GM12878 (cell line): ENCODE data around the gene TMEM94. TPM values are rescaled to one million over a fixed set of nuclear protein-coding genes. Genes with fewer than 3 reads are reported as not detected.
A peak's percentile ranks its signal among the peaks of the same experiment; 100 is the strongest.

ENCODE experiments used
- ATAC-seq: fragments of 200-7000 bp; cut with Tn5 transposase; 3 replicates; pipeline ENCODE4 v1.9.1; 2020; ENCODE audit warnings: mild to moderate bottlenecking, moderate library complexity
- BruUV-seq: library from RNA; stranded (reverse); fragments of 400-500 nt; replicated peaks from 2 replicates; lab custom pipeline; 2021; lab: Mats Ljungman, UMichigan
- CTCF ChIA-PET: fragments of 300-600 bp; sonication (Branson Sonifier 250); formaldehyde crosslinking; extraction: SDS; loops from one replicate; lab custom pipeline; 2021; ENCODE audit warnings: inconsistent platforms; lab: Yijun Ruan, JAX
- POLR2A ChIA-PET: fragments of 350-600 bp; formaldehyde crosslinking; extraction: SDS; loops from one replicate; lab custom pipeline; 2021; ENCODE audit warnings: inconsistent platforms; lab: Charles Lee
- RAD21 ChIA-PET: fragments of 300-600 bp; sonication (Branson Sonifier 250); formaldehyde crosslinking; loops from one replicate; lab custom pipeline; 2023; ENCODE audit warnings: antibody characterized with exemption; ENCODE audit not compliant: unreplicated experiment; lab: Charles Lee
- SMC1A ChIA-PET: fragments of 300-600 bp; sonication (Branson Sonifier 250); formaldehyde crosslinking; loops from one replicate; lab custom pipeline; 2023; ENCODE audit not compliant: unreplicated experiment, uncharacterized antibody; lab: Charles Lee
- DNase-seq: peaks from one replicate; pipeline ENCODE4 v3.0.0-alpha.2; 2011; ENCODE audit warnings: low read depth, low spot score
- FAIRE-seq: peaks from 3 replicates; lab custom pipeline; 2011; peaks lifted over from hg19 to GRCh38; lab: Jason Lieb, UNC
- H2AFZ ChIP-seq: 2 replicates; pipeline ENCODE4 v1.6.0; 2011; ENCODE audit warnings: low read depth, low read length, control low read depth; ENCODE audit not compliant: control insufficient read depth
- H3K27ac ChIP-seq: 2 replicates; pipeline ENCODE4 v1.5.1; 2011; ENCODE audit warnings: control low read depth; ENCODE audit not compliant: control insufficient read depth, insufficient read depth
- H3K27me3 ChIP-seq, 2 experiments: replicated peaks in 1 of 2; 2 replicates each; pipeline versions ENCODE4 v1.6.0 to v1.6.1; 2011; ENCODE audit warnings: low read length in 1 of 2; ENCODE audit not compliant: control insufficient read depth in 2 of 2, insufficient read depth in 2 of 2
- H3K36me3 ChIP-seq, 2 experiments: 2 replicates each; pipeline ENCODE4 v1.5.1; 2011; ENCODE audit warnings: low read length in 1 of 2; ENCODE audit not compliant: control insufficient read depth in 2 of 2, insufficient read depth in 2 of 2
- H3K4me1 ChIP-seq: 2 replicates; pipeline ENCODE4 v1.6.1; 2011; ENCODE audit warnings: mild to moderate bottlenecking, low read length, moderate library complexity, mixed read lengths; ENCODE audit not compliant: control insufficient read depth, insufficient read depth
- H3K4me2 ChIP-seq: 2 replicates; pipeline ENCODE4 v1.6.0; 2011; ENCODE audit warnings: control low read depth; ENCODE audit not compliant: control insufficient read depth, insufficient read depth
- H3K4me3 ChIP-seq: fragments of 200-600 bp; sonication (generic); 2 replicates; pipeline ENCODE4 v1.5.1; 2016
- H3K79me2 ChIP-seq: 2 replicates; pipeline ENCODE4 v1.6.0; 2011; ENCODE audit warnings: low read length; ENCODE audit not compliant: control insufficient read depth, insufficient read depth
- H3K9ac ChIP-seq: 2 replicates; pipeline ENCODE4 v1.8.0; 2011; ENCODE audit warnings: low read length, control low read depth, mixed read lengths; ENCODE audit not compliant: control insufficient read depth, insufficient read depth
- H3K9me3 ChIP-seq: replicated peaks from 3 replicates; pipeline ENCODE4 v1.5.1; 2011; ENCODE audit warnings: mild to moderate bottlenecking, low read length; ENCODE audit not compliant: control insufficient read depth, insufficient read depth
- H4K20me1 ChIP-seq: 2 replicates; pipeline ENCODE4 v1.6.0; 2011; ENCODE audit not compliant: control insufficient read depth, insufficient read depth
- CBX3 ChIP-seq: fragments of 200-600 bp; sonication (generic); IDR thresholded peaks from 2 replicates; pipeline ENCODE4 v1.6.1; 2016; ENCODE audit warnings: low read depth, borderline replicate concordance
- CBX5 ChIP-seq: sonication (generic); IDR thresholded peaks from 2 replicates; pipeline ENCODE4 v1.6.1; 2016; ENCODE audit warnings: low read depth, moderate library complexity, mild to moderate bottlenecking, inconsistent platforms
- CREM ChIP-seq: IDR thresholded peaks from 2 replicates; pipeline ENCODE4 v1.6.1; 2014; ENCODE audit warnings: antibody characterized with exemption, low read depth
- GABPA ChIP-seq: IDR thresholded peaks from 2 replicates; pipeline ENCODE4 v1.6.1; 2014; ENCODE audit warnings: antibody characterized with exemption, low read depth, mild to moderate bottlenecking, inconsistent platforms
- IKZF2 ChIP-seq, 2 experiments: fragments of 450-650 bp; IDR thresholded peaks; 2 replicates each; pipeline ENCODE4 v1.6.1; 2017; ENCODE audit warnings: mild to moderate bottlenecking in 2 of 2, moderate library complexity in 2 of 2
- MEF2A ChIP-seq: IDR thresholded peaks from 2 replicates; pipeline ENCODE4 v1.6.1; 2011; ENCODE audit warnings: low read depth, mild to moderate bottlenecking, low read length, moderate library complexity; ENCODE audit not compliant: insufficient read depth
- PML ChIP-seq: IDR thresholded peaks from 2 replicates; pipeline ENCODE4 v1.6.1; 2012; ENCODE audit warnings: low read length, inconsistent platforms
- POLR2A ChIP-seq: IDR thresholded peaks from 2 replicates; pipeline ENCODE4 v1.6.1; 2011; ENCODE audit warnings: low read depth, mild to moderate bottlenecking, low read length
- SMC3 ChIP-seq: IDR thresholded peaks from 2 replicates; pipeline ENCODE4 v1.6.1; 2011; ENCODE audit warnings: low read length, improper control_type of control experiment, borderline replicate concordance
- SPI1 ChIP-seq: IDR thresholded peaks from 2 replicates; pipeline ENCODE4 v1.6.1; 2011; ENCODE audit warnings: low read depth, mild to moderate bottlenecking, low read length, moderate library complexity, borderline replicate concordance; ENCODE audit not compliant: insufficient read depth
- STAT3 ChIP-seq: IDR thresholded peaks from 2 replicates; pipeline ENCODE4 v1.6.1; 2011; ENCODE audit warnings: low read depth, low read length, improper control_type of control experiment
- TAF1 ChIP-seq: IDR thresholded peaks from 2 replicates; pipeline ENCODE4 v1.6.1; 2011; ENCODE audit warnings: mild to moderate bottlenecking, low read depth, low read length, borderline replicate concordance
- ZNF274 ChIP-seq: IDR thresholded peaks from one replicate; pipeline ENCODE4 v1.8.0; 2011; ENCODE audit not compliant: insufficient read length, insufficient read depth
- ZNF622 ChIP-seq: fragments of 450-650 bp; IDR thresholded peaks from 2 replicates; pipeline ENCODE4 v1.6.1; 2017; ENCODE audit warnings: mild to moderate bottlenecking, inconsistent platforms
- ZZZ3 ChIP-seq: IDR thresholded peaks from 2 replicates; pipeline ENCODE4 v1.6.1; 2011; ENCODE audit warnings: low read depth; ENCODE audit not compliant: control insufficient read depth, insufficient read length
- WGBS: methylation state at CpG from one replicate; pipeline ENCODE4 v1.1.6; 2016; ENCODE audit warnings: low lambda C conversion rate; ENCODE audit not compliant: insufficient replicate concordance, insufficient coverage; ENCODE audit errors: missing lambda C conversion rate; 5-methylcytosine and 5-hydroxymethylcytosine counted together
- in situ Hi-C: fragments of 300-500 bp; cut with MboI; formaldehyde crosslinking; loops from 9 replicates; pipeline ENCODE4 v1.14.3; 2018; ENCODE audit warnings: mixed read lengths
- intact Hi-C: fragments of 100-400 bp; cut with micrococcal nuclease; formaldehyde crosslinking; loops from one replicate; pipeline ENCODE4 v1.14.2; 2022; ENCODE audit not compliant: unreplicated experiment
- polyA plus RNA-seq, 11 experiments: library from polyadenylated mRNA; depleted of rRNA in 4 of 11; unstranded in 6 of 11; stranded (reverse) in 5 of 11; fragments of >200 nt; fragmentation: Nextera tagmentation in 4 of 11; fragmentation: Illumina TruSeq in 1 of 11; extraction: Ambion mirVana in 4 of 11; extraction: Trizol in 1 of 11; gene quantifications; 1 replicate in 1 of 11; 2 replicates in 10 of 11; pipeline versions ENCODE4 v1.2.1 to v1.2.3, GENCODE V29; 2011 to 2016; ENCODE audit warnings: inconsistent platforms in 2 of 11, missing spikeins in 2 of 11, low read depth in 1 of 11
- total RNA-seq, 4 experiments: library from RNA; depleted of rRNA in 3 of 4; stranded (reverse); fragments of >200 nt in 3 of 4; fragmentation: Illumina TruSeq in 1 of 4; extraction: Trizol in 1 of 4; gene quantifications; 2 replicates each; pipeline versions ENCODE4 v1.2.1 to v1.2.3, GENCODE V29; 2013 to 2021
- TF ChIP-seq, protein P1 (sequence below): fragments of 450-650 bp; IDR thresholded peaks from 2 replicates; pipeline ENCODE4 v1.6.1; 2017; ENCODE audit warnings: mild to moderate bottlenecking, moderate library complexity
- TF ChIP-seq, protein P2 (sequence below), 3 experiments: IDR thresholded peaks in 2 of 3; conservative IDR thresholded peaks in 1 of 3; 2 replicates each; pipeline ENCODE4 v1.5.1; 2011; ENCODE audit warnings: low read depth in 3 of 3, low read length in 3 of 3, mild to moderate bottlenecking in 3 of 3, control low read depth in 2 of 3, moderate library complexity in 2 of 3, inconsistent platforms in 1 of 3, mixed read lengths in 1 of 3; ENCODE audit not compliant: control insufficient read depth in 2 of 3, insufficient read depth in 1 of 3; ENCODE audit errors: extremely low read depth in 1 of 3

TMEM94 gene
- total and polyA plus RNA-seq, 10 of the 15 experiments (the other 5 are each of a cell fraction or from before 2014, with no cell fraction given), result 0.31 to 70.7 (median 24.4) TPM

- H3K27ac ChIP-seq, result no peak overlapping the region
- no peak for FAIRE-seq
- ChIA-PET SMC1A (interaction anchor here (0.9 to 3.5 kb wide), 5 partner anchors 17 to 90 kb away, joined by 3 to 19 read pairs (median 5); partner anchors contain the start of gene TMEM94), POLR2A (interaction anchor here (0.6 to 1.7 kb wide), 6 partner anchors 23 to 238 kb away, joined by 3 to 5 read pairs (median 3); partner anchors contain the start of gene TMEM94), CTCF (interaction anchor here (0.8 to 2.4 kb wide), 16 partner anchors 14 to 427 kb away, joined by 3 to 14 read pairs (median 4); partner anchors contain the start of genes SLC25A19, SMIM5, TMEM94 and TSEN54), RAD21 (interaction anchor here (0.6 to 2.9 kb wide), 11 partner anchors 11 to 319 kb away, joined by 3 to 15 read pairs (median 4); partner anchors contain the start of genes SLC25A19, TMEM94 and TSEN54)
- H3K36me3 ChIP-seq, result no peaks in the 10 kb centered on the region
- peaks cover 9% of the 10 kb centered on the region for H3K4me1 ChIP-seq
- DNase-seq, result no peak
- in situ Hi-C loops (loop anchor here (5.0 to 10.0 kb wide), 2 partner anchors 166 to 313 kb away; no protein-coding TSS in a partner anchor), intact Hi-C loops (loop anchor here (5.0 kb wide), 1 partner anchor 323 kb away; no protein-coding TSS in a partner anchor)
- H3K9ac ChIP-seq, result no peak overlapping the region
- no peaks in the 10 kb centered on the region for H4K20me1 ChIP-seq
- H3K79me2 ChIP-seq, result no peaks in the 10 kb centered on the region
- no peak overlapping the region for H3K4me3 ChIP-seq
- BruUV-seq, result no TSS peak
- 55% methylated on average over 17 of the region's 17 CpGs for WGBS
- no peak overlapping the region for H3K4me2 ChIP-seq
- peak; percentile 31; the same call in 1 of the 3 replicates for ATAC-seq
- H3K27me3 ChIP-seq, result no peaks in the 10 kb centered on the region; a peak in 1 of 4 replicates
- H2AFZ ChIP-seq, result no peak overlapping the region
- no peaks in the 10 kb centered on the region for H3K9me3 ChIP-seq
- no peak for TF ChIP-seq CBX3
- no peak for TF ChIP-seq PML
- peak; percentile 33; the same call in 1 of the 2 replicates for TF ChIP-seq CREM
- no peak for TF ChIP-seq SMC3
- no peak for TF ChIP-seq POLR2A
- TF ChIP-seq, protein P1, sequence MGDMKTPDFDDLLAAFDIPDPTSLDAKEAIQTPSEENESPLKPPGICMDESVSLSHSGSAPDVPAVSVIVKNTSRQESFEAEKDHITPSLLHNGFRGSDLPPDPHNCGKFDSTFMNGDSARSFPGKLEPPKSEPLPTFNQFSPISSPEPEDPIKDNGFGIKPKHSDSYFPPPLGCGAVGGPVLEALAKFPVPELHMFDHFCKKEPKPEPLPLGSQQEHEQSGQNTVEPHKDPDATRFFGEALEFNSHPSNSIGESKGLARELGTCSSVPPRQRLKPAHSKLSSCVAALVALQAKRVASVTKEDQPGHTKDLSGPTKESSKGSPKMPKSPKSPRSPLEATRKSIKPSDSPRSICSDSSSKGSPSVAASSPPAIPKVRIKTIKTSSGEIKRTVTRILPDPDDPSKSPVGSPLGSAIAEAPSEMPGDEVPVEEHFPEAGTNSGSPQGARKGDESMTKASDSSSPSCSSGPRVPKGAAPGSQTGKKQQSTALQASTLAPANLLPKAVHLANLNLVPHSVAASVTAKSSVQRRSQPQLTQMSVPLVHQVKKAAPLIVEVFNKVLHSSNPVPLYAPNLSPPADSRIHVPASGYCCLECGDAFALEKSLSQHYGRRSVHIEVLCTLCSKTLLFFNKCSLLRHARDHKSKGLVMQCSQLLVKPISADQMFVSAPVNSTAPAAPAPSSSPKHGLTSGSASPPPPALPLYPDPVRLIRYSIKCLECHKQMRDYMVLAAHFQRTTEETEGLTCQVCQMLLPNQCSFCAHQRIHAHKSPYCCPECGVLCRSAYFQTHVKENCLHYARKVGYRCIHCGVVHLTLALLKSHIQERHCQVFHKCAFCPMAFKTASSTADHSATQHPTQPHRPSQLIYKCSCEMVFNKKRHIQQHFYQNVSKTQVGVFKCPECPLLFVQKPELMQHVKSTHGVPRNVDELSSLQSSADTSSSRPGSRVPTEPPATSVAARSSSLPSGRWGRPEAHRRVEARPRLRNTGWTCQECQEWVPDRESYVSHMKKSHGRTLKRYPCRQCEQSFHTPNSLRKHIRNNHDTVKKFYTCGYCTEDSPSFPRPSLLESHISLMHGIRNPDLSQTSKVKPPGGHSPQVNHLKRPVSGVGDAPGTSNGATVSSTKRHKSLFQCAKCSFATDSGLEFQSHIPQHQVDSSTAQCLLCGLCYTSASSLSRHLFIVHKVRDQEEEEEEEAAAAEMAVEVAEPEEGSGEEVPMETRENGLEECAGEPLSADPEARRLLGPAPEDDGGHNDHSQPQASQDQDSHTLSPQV, result no peak
- peak; percentile 24; the same call in 1 of the 2 replicates for TF ChIP-seq SPI1
- TF ChIP-seq ZNF622, result no peak
- TF ChIP-seq GABPA, result no peak
- TF ChIP-seq, protein P2, sequence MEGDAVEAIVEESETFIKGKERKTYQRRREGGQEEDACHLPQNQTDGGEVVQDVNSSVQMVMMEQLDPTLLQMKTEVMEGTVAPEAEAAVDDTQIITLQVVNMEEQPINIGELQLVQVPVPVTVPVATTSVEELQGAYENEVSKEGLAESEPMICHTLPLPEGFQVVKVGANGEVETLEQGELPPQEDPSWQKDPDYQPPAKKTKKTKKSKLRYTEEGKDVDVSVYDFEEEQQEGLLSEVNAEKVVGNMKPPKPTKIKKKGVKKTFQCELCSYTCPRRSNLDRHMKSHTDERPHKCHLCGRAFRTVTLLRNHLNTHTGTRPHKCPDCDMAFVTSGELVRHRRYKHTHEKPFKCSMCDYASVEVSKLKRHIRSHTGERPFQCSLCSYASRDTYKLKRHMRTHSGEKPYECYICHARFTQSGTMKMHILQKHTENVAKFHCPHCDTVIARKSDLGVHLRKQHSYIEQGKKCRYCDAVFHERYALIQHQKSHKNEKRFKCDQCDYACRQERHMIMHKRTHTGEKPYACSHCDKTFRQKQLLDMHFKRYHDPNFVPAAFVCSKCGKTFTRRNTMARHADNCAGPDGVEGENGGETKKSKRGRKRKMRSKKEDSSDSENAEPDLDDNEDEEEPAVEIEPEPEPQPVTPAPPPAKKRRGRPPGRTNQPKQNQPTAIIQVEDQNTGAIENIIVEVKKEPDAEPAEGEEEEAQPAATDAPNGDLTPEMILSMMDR (IDR thresholded peaks at IDR 0.05 in 2 of 3, conservative IDR thresholded peaks at IDR 0.05 in 1 of 3; ENCODE audit: control insufficient read depth in 2 of 3, extremely low read depth in 1 of 3, insufficient read depth in 1 of 3, low read depth in 3 of 3, low read length in 3 of 3), result no peak
- TF ChIP-seq ZNF274, result no peak
- peak in 1 of 2 experiments; percentile 40; a peak in 1 of 4 replicates for TF ChIP-seq IKZF2 (IDR thresholded peaks at IDR 0.05)
- TF ChIP-seq MEF2A, result peak; percentile 45; the same call in 1 of the 2 replicates
- TF ChIP-seq ZZZ3, result no peak
- no peak for TF ChIP-seq STAT3
- TF ChIP-seq TAF1, result no peak
- TF ChIP-seq CBX5, result no peak
Observed at GRCh38 chr17:75428543-75429469, 27.6 kb upstream of the TMEM94 start.
